Small intestine (tissue), 7 donors: ENCODE results near the gene CLPTM1. TPM values are rescaled to one million over a fixed set of nuclear protein-coding genes. Genes with fewer than 3 reads are reported as not detected.
A peak's percentile ranks its signal among the peaks of the same experiment; 100 is the strongest.
"Not testable (repeated sequence)": the region's sequence is repeated elsewhere in the genome, so short reads cannot be mapped to it uniquely, and the experiment has no call there.

Experiments used
- DNase-seq, 2 donors: peaks; one replicate each; pipeline versions ENCODE4 v3.0.0 to v3.0.0-alpha.2; 2013
- FAIRE-seq: peaks from 2 replicates; lab custom pipeline; 2012; peaks lifted over from hg19 to GRCh38; lab: Jason Lieb, UNC
- H3K27ac ChIP-seq, 3 donors: one replicate each; pipeline ENCODE4 v1.5.1; 2013; ENCODE audit warnings: low read length in 2 of 3, mild to moderate bottlenecking in 2 of 3, control low read depth in 1 of 3, inconsistent platforms in 1 of 3, low read depth in 1 of 3, moderate library complexity in 1 of 3
- H3K27me3 ChIP-seq, 3 donors: one replicate each; pipeline ENCODE4 v1.6.1; 2013; ENCODE audit warnings: low read length in 3 of 3, inconsistent platforms in 1 of 3; ENCODE audit not compliant: control insufficient read depth in 3 of 3, insufficient read depth in 3 of 3
- H3K36me3 ChIP-seq, 3 donors: one replicate each; pipeline ENCODE4 v1.6.1; 2013; ENCODE audit warnings: low read length in 3 of 3, inconsistent platforms in 1 of 3, low read depth in 1 of 3, mild to moderate bottlenecking in 1 of 3, moderate library complexity in 1 of 3; ENCODE audit not compliant: control insufficient read depth in 3 of 3, insufficient read depth in 2 of 3
- H3K4me1 ChIP-seq, 3 donors: one replicate each; pipeline ENCODE4 v1.6.1; 2013; ENCODE audit warnings: low read length in 2 of 3, inconsistent platforms in 1 of 3, low read depth in 1 of 3, mild to moderate bottlenecking in 1 of 3, moderate library complexity in 1 of 3; ENCODE audit not compliant: control insufficient read depth in 3 of 3, insufficient read depth in 2 of 3
- H3K4me3 ChIP-seq, 3 donors: one replicate each; pipeline ENCODE4 v1.5.1; 2013; ENCODE audit warnings: low read length in 3 of 3, control low read depth in 1 of 3, inconsistent platforms in 1 of 3, low read depth in 1 of 3, mild to moderate bottlenecking in 1 of 3, moderate library complexity in 1 of 3
- H3K9me3 ChIP-seq, 2 donors: one replicate each; pipeline ENCODE4 v1.6.1; 2013; ENCODE audit warnings: low read depth in 1 of 2, low read length in 1 of 2; ENCODE audit not compliant: control insufficient read depth in 2 of 2, insufficient read depth in 1 of 2
- WGBS, 3 donors: extraction: QIAGEN DNeasy Blood & Tissue Kit; methylation state at CpG; one replicate each; pipeline ENCODE4 v1.1.7; 2013; 5-methylcytosine and 5-hydroxymethylcytosine counted together
- polyA plus RNA-seq, 4 donors: library from polyadenylated mRNA; stranded (reverse) in 3 of 4; unstranded in 1 of 4; fragments of 200-250 nt in 3 of 4; fragments of 120-200 nt in 1 of 4; gene quantifications; one replicate each; pipeline versions ENCODE4 v1.2.1 to v1.2.3, GENCODE V29; 2013
- donor health status: healthy with polysubstance abuse.
- donor health status: control.
- donor health status: control.
- donor health status: Bipolar disorder and iron deficiency.
- donor health status: healthy.

CLPTM1 gene
- polyA plus RNA-seq, 4 donors, result 63.0 to 101 (median 80.9) TPM

DNA sequence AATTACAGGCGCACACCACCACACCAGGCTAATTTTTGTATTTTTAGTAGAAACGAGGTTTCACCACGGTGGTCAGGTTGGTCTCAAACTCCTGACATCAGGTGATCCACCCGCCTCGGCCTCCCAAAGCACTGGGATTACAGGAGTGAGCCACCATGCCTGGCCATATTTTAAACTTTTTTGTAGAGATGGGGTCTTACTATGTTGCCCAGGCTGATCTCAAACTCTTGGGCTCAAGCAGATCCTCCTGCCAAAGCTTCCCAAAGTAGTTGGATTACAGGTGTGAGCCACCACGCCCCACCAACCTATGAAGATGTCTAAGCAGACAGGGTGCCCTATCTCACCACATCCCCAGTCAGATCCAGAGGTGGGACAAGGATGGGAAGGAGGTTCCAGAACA lies 43.3 kb upstream of the CLPTM1 start:
- H3K27ac ChIP-seq, H3K36me3 ChIP-seq, H3K27me3 ChIP-seq, H3K4me3 ChIP-seq, H3K9me3 ChIP-seq, DNase-seq, FAIRE-seq: not testable (repeated sequence)
- peaks cover 2 to 13% (median 3%) of the 10 kb centered on the region in 3 donors for H3K4me1 ChIP-seq
- 84 to 89% (median 88%) methylated on average over 6 of the region's 6 CpGs for WGBS, 3 donors

DNA sequence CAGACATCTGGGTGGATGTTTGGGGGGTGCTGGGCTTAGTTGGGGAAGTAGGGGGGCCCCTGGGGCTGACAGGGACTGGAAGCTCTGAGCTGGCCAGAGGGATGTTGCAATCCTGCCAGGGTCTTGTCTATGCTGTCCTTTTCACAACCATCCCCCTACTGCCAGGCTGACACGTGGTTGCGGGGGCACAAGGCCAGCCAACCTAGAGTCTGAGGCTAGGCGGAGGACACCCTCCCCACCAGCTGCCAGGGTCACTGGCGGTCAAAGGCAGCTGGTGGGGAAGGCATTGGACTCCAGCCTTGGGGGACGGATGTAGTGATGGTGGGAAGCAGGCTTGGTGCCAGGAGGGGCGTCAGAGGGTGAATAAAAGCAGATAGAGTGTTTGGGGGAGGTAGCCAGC lies 42.3 kb upstream of the CLPTM1 start:
- no peak for DNase-seq
- 57 to 71% (median 61%) methylated on average over 6 of the region's 6 CpGs for WGBS, 3 donors
- Histone ChIP-seq H3K36me3 (peaks cover 0 to 3% (median 0%) of the 10 kb centered on the region in 3 donors), H3K27me3 (no peaks in the 10 kb centered on the region), H3K4me1 (peaks cover 2 to 13% (median 3%) of the 10 kb centered on the region in 3 donors), H3K9me3 (no peaks in the 10 kb centered on the region), H3K27ac (no peak overlapping the region), H3K4me3 (no peak overlapping the region)
- no peak for FAIRE-seq

DNA sequence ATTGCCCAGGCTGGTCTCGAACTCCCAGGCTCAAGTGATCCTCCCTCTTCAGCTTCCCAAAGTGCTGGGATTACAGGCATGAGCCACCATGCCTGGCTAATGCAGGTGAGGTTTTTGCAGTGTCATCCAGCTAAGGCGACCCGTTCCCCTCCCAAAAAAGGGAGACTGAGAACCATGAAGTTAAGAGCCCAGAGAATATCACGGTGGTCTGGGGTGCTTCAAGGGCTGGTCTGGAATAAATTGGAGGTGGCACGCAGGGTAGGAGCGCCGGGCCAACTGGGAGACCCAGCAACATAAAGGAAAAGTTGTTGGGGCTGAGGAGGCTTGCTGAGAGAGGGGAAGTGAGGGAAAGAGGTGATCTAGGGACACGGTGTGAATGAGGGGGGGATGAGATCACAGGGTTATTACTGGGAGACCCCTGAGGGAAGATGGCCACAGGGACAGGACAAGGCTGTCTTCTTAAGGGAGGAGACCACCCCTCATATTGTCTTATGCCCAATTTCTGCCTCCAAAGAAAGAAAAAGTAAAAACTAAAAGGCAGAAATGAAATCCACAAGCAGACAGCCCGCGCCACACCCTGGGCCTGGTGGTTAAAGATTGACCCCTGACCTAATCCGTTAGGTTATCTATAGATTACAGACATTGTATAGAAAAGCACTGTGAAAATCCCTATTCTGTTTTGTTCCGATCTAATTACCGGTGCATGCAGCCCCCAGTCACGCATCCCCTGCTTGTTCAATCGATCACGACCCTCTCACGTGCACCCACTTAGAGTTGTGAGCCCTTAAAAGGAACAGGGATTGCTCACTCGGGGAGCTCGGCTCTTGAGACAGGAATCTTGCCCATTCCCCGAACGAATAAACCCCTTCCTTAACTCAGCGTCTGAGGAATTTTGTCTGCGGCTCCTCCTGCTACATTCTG lies 41.4 kb upstream of the CLPTM1 start:
- not testable (repeated sequence) for H3K9me3 ChIP-seq, H3K27me3 ChIP-seq, FAIRE-seq, H3K36me3 ChIP-seq
- peak; percentile 10 to 28 for DNase-seq
- Histone ChIP-seq H3K27ac (peak overlapping the region in 1 of 3 donors; percentile 11), H3K4me1 (peaks cover 2 to 13% (median 3%) of the 10 kb centered on the region in 3 donors), H3K4me3 (peak overlapping the region in 1 of 3 donors; percentile 64)
- 24 to 48% (median 37%) methylated on average over 23 of the region's 23 CpGs for WGBS, 3 donors

DNA sequence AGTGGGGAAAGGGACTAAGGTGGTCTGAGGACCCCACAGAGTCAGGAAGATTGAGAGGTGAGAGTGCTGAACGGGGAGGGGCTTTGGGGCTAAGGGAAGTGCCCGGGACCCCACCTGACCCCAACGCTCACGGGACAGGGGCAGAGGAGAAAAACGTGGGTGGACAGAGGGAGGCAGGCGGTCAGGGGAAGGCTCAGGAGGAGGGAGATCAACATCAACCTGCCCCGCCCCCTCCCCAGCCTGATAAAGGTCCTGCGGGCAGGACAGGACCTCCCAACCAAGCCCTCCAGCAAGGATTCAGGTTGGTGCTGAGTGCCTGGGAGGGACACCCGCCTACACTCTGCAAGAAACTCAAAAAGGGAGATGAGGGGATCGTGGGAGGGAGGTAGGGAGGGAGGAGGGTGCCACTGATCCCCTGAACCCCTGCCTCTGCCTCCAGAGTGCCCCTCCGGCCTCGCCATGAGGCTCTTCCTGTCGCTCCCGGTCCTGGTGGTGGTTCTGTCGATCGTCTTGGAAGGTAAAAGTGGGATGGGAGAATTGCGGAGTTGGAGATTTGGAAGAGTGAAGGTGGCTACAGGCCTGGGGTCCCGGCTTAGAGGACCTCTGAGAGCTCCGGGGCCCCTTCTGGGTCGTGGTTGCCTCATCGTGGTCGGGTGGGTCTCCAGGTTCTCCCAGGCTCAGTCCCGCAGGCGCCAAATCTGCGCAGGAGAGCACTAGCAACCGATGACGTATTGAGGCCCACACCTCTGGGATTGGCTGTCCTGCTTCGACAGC lies 40.6 kb upstream of the CLPTM1 start, which contains the start of gene APOC1:
Gene APOC1 (plus strand): TSS at position 176 of the 774 bp plus-strand sequence. CDS start 284 bp downstream, at position 460.
- Histone ChIP-seq H3K27ac (peak within 1 kb of the TSS in 1 of 3 donors; percentile 11), H3K4me3 (peak within 1 kb of the TSS in 2 of 3 donors; percentile 24 to 64), H3K4me1 (peaks cover 2 to 13% (median 3%) of the 10 kb centered on the region in 3 donors)
- not testable (repeated sequence) for H3K27me3 ChIP-seq, H3K36me3 ChIP-seq, H3K9me3 ChIP-seq, FAIRE-seq
- 2 to 6% (median 3%) methylated on average over 25 to 28 of the region's 28 CpGs for WGBS, 3 donors
- DNase-seq, result peak; percentile 82 to 94

DNA sequence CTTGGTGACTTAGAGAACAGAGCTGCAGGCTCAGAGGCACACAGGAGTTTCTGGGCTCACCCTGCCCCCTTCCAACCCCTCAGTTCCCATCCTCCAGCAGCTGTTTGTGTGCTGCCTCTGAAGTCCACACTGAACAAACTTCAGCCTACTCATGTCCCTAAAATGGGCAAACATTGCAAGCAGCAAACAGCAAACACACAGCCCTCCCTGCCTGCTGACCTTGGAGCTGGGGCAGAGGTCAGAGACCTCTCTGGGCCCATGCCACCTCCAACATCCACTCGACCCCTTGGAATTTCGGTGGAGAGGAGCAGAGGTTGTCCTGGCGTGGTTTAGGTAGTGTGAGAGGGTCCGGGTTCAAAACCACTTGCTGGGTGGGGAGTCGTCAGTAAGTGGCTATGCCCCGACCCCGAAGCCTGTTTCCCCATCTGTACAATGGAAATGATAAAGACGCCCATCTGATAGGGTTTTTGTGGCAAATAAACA lies 30.9 kb upstream of the CLPTM1 start:
- FAIRE-seq, result no peak
- H3K36me3 ChIP-seq, result no peaks in the 10 kb centered on the region
- H3K27ac ChIP-seq, result peak overlapping the region in 1 of 3 donors; percentile 22
- no peak overlapping the region for H3K4me3 ChIP-seq
- H3K27me3 ChIP-seq, result no peaks in the 10 kb centered on the region
- 63 to 69% (median 63%) methylated on average over 8 of the region's 8 CpGs for WGBS, 3 donors
- no peaks in the 10 kb centered on the region for H3K9me3 ChIP-seq
- no peaks in the 10 kb centered on the region for H3K4me1 ChIP-seq
- DNase-seq, result no peak

DNA sequence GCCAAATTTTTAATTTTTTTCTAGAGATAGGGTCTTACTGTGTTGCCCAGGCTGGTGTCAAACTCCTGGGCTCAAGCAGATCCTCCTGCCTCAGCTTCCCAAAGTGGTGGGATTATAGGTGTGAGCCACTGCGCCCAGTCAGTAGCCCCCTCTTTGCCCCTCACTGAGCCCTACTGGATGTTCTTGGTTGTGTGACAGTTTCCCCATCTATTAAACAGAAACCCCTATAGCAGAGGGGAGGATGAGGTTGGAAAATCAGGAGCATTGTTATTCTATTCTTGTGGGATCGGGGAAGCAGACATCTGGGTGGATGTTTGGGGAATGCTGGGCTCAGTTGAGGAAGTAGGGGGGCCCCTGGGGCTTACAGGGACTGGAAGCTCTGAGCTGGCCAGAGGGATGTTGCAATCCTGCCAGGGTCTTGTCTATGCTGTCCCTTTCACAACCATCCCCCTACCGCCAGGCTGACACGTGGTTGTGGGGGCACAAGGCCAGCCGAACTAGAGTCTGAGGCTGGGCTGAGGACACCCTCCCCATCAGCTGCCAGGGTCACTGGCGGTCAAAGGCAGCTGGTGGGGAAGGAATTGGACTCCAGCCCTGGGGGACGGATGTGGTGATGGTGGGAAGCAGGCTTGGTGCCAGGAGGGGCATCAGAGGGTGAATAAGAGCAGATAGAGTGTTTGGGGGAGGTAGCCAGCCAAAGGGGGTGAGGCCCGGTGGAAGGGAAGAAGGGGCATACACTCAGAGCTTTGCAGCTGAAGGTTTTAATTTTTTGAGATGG lies 29.9 kb upstream of the CLPTM1 start:
- FAIRE-seq (no peak), DNase-seq (no peak)
- Histone ChIP-seq H3K4me3 (no peak overlapping the region), H3K27ac (peak overlapping the region in 1 of 3 donors; percentile 60), H3K4me1 (no peaks in the 10 kb centered on the region), H3K36me3 (no peaks in the 10 kb centered on the region), H3K27me3 (no peaks in the 10 kb centered on the region), H3K9me3 (no peaks in the 10 kb centered on the region)
- WGBS, 3 donors, result 45 to 62% (median 59%) methylated on average over 8 of the region's 8 CpGs

DNA sequence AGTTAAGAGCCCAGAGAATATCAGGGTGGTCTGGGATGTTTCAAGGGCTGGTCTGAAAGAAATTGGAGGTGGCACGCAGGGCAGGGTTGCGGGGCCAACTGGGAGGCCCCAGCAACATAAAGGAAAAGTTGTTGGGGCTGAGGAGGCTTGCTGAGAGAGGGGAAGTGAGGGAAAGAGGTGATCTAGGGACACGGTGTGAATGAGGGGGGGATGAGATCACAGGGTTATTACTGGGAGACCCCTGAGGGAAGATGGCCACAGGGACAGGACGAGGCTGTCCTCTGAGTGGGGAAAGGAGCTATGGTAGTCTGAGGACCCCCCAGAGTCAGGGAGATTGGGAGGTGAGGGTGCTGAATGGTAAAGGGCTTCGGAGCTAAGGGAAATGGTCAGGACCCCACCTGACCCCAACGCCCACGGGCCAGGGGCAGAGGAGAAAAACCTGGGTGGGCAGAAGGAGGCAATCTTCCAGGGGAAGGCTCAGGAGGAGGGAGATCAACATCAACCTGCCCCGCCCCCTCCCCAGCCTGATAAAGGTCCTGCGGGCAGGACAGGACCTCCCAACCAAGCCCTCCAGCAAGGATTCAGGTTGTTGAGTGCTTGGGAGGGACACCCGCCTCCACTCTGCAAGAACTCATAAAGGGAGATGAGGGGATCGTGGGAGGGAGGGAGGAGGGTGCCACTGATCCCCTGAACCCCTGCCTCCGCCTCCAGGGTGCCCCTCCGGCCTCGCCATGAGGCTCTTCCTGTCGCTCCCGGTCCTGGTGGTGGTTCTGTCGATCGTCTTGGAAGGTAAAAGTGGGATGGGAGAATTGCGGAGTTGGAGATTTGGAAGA lies 28.7 kb upstream of the CLPTM1 start:
- not testable (repeated sequence) for H3K27ac ChIP-seq, H3K4me3 ChIP-seq, H3K27me3 ChIP-seq, DNase-seq, H3K36me3 ChIP-seq, H3K4me1 ChIP-seq, H3K9me3 ChIP-seq, FAIRE-seq
- WGBS, 3 donors, result 46 to 47% (median 47%) methylated on average over 12 to 19 of the region's 19 CpGs
